IMR-90 (cell line): ENCODE data around the gene MDM2. TPM values are rescaled to one million over a fixed set of nuclear protein-coding genes. Genes with fewer than 3 reads are reported as not detected.

Source experiments
- ATAC-seq: fragments of 200-7000 bp; cut with Tn5 transposase; 2 replicates; pipeline ENCODE4 v1.9.1; 2020; ENCODE audit warnings: low read depth, mild to moderate bottlenecking, moderate library complexity
- BruUV-seq: library from RNA; stranded (reverse); fragments of 400-500 nt; replicated peaks from 2 replicates; lab custom pipeline; 2021; lab: Mats Ljungman, UMichigan
- CTCF ChIA-PET: fragments of 300-600 bp; formaldehyde crosslinking; extraction: SDS; loops from one replicate; lab custom pipeline; 2021; ENCODE audit warnings: antibody characterized with exemption; lab: Yijun Ruan, JAX
- POLR2A ChIA-PET: fragments of 300-600 bp; sonication (Branson Sonifier 250); formaldehyde crosslinking; loops from one replicate; lab custom pipeline; 2022; ENCODE audit warnings: antibody characterized with exemption; ENCODE audit not compliant: unreplicated experiment; lab: Charles Lee
- DNase-seq: peaks from one replicate; pipeline ENCODE4 v3.0.0; 2013
- H2AFZ ChIP-seq: replicated peaks from 2 replicates; pipeline ENCODE3; 2013; ENCODE audit warnings: low read length, mild to moderate bottlenecking; ENCODE audit not compliant: poor library complexity
- H2AK5ac ChIP-seq: 2 replicates; pipeline ENCODE4 v1.6.1; 2013; ENCODE audit warnings: low read depth, low read length, inconsistent platforms
- H2AK9ac ChIP-seq: replicated peaks from 2 replicates; pipeline ENCODE3; 2013; ENCODE audit warnings: mild to moderate bottlenecking, low read depth, low read length, moderate library complexity; ENCODE audit not compliant: poor library complexity
- H2BK120ac ChIP-seq: 2 replicates; pipeline ENCODE4 v1.6.1; 2013; ENCODE audit warnings: low read depth, low read length, inconsistent platforms
- H2BK15ac ChIP-seq: 3 replicates; pipeline ENCODE4 v1.6.1; 2013; ENCODE audit warnings: low read depth, low read length, inconsistent platforms
- H2BK20ac ChIP-seq: 2 replicates; pipeline ENCODE4 v1.6.1; 2013; ENCODE audit warnings: low read depth, mild to moderate bottlenecking, inconsistent platforms, low read length, moderate library complexity
- H2BK5ac ChIP-seq: 2 replicates; pipeline ENCODE4 v1.6.1; 2013; ENCODE audit warnings: mild to moderate bottlenecking, low read depth, low read length, inconsistent platforms; ENCODE audit not compliant: poor library complexity, severe bottlenecking
- H3K14ac ChIP-seq: replicated peaks from 2 replicates; pipeline ENCODE4 v1.6.1; 2013; ENCODE audit warnings: low read depth, low read length, inconsistent platforms
- H3K18ac ChIP-seq: 2 replicates; pipeline ENCODE4 v1.6.1; 2013; ENCODE audit warnings: low read depth, low read length, control low read depth
- H3K23ac ChIP-seq: 2 replicates; pipeline ENCODE4 v1.6.1; 2013; ENCODE audit warnings: low read depth, low read length, inconsistent platforms
- H3K27ac ChIP-seq: 2 replicates; pipeline ENCODE4 v1.5.1; 2013; ENCODE audit warnings: mild to moderate bottlenecking, control low read depth, low read length; ENCODE audit not compliant: insufficient read depth
- H3K27me3 ChIP-seq: 2 replicates; pipeline ENCODE4 v1.6.1; 2013; ENCODE audit warnings: low read length; ENCODE audit not compliant: control insufficient read depth, insufficient read depth
- H3K36me3 ChIP-seq: 2 replicates; pipeline ENCODE4 v1.6.1; 2013; ENCODE audit warnings: low read length, mixed read lengths; ENCODE audit not compliant: control insufficient read depth, insufficient read depth
- H3K4ac ChIP-seq: 2 replicates; pipeline ENCODE4 v1.6.1; 2013; ENCODE audit warnings: low read depth, low read length, inconsistent platforms
- H3K4me1 ChIP-seq: 2 replicates; pipeline ENCODE4 v1.6.1; 2013; ENCODE audit warnings: low read length, mixed read lengths; ENCODE audit not compliant: control insufficient read depth, insufficient read depth
- H3K4me2 ChIP-seq: 2 replicates; pipeline ENCODE4 v1.6.1; 2013; ENCODE audit warnings: low read depth, mild to moderate bottlenecking, control low read depth, low read length, moderate library complexity
- H3K4me3 ChIP-seq: 2 replicates; pipeline ENCODE4 v1.5.1; 2013; ENCODE audit warnings: low read depth, mild to moderate bottlenecking, control low read depth, low read length, moderate library complexity; ENCODE audit not compliant: insufficient read depth
- H3K56ac ChIP-seq: 2 replicates; pipeline ENCODE4 v1.6.1; 2013; ENCODE audit warnings: low read length, inconsistent platforms; ENCODE audit not compliant: insufficient read depth; ENCODE audit errors: extremely low read depth
- H3K79me1 ChIP-seq, 2 experiments: 2 replicates each; pipeline ENCODE4 v1.6.1; 2013; ENCODE audit warnings: low read length in 2 of 2, inconsistent platforms in 1 of 2, low read depth in 1 of 2
- H3K9ac ChIP-seq: 2 replicates; pipeline ENCODE4 v1.6.1; 2013; ENCODE audit warnings: low read depth, low read length, control low read depth
- H3K9me1 ChIP-seq: 2 replicates; pipeline ENCODE4 v1.6.1; 2013; ENCODE audit warnings: low read length, inconsistent platforms; ENCODE audit not compliant: insufficient read depth
- H3K9me3 ChIP-seq: 2 replicates; pipeline ENCODE4 v1.6.1; 2013; ENCODE audit warnings: low read length; ENCODE audit not compliant: control insufficient read depth, insufficient read depth
- H4K20me1 ChIP-seq: 2 replicates; pipeline ENCODE4 v1.6.1; 2013; ENCODE audit warnings: low read length, inconsistent platforms; ENCODE audit not compliant: insufficient read depth
- H4K5ac ChIP-seq: 2 replicates; pipeline ENCODE4 v1.6.1; 2013; ENCODE audit warnings: mild to moderate bottlenecking, low read depth, low read length, control low read depth
- H4K8ac ChIP-seq, 2 experiments: 2 replicates each; pipeline ENCODE4 v1.6.1; 2013; ENCODE audit warnings: low read depth in 2 of 2, low read length in 2 of 2, control low read depth in 1 of 2, inconsistent platforms in 1 of 2
- H4K91ac ChIP-seq: 2 replicates; pipeline ENCODE4 v1.6.1; 2013; ENCODE audit warnings: low read depth, low read length, inconsistent platforms; ENCODE audit not compliant: insufficient read depth
- RCOR1 ChIP-seq: IDR thresholded peaks from 2 replicates; pipeline ENCODE4 v1.6.1; 2012; ENCODE audit warnings: mild to moderate bottlenecking, low read length, improper control_type of control experiment; ENCODE audit not compliant: insufficient replicate concordance
- WGBS, 2 experiments: methylation state at CpG; one replicate each; pipeline versions ENCODE4 v1.1.5 to v1.1.7; 2013; ENCODE audit warnings: missing lambda C conversion rate in 2 of 2; ENCODE audit not compliant: insufficient read length in 1 of 2; ENCODE audit errors: extremely low coverage in 2 of 2; 5-methylcytosine and 5-hydroxymethylcytosine counted together
- dilution Hi-C: fragments of 300-500 bp; cut with HindIII; formaldehyde crosslinking; loops from one replicate; pipeline ENCODE4 v1.14.3; 2018; ENCODE audit warnings: low sequenced_read_pairs; ENCODE audit not compliant: unreplicated experiment
- in situ Hi-C: fragments of 300-500 bp; cut with MboI; formaldehyde crosslinking; loops from 3 replicates; pipeline ENCODE4 v1.14.3; 2019; ENCODE audit warnings: low sequenced_read_pairs, inconsistent platforms, mixed read lengths
- intact Hi-C: fragments of 100-400 bp; cut with micrococcal nuclease; formaldehyde crosslinking; loops from 2 replicates; pipeline ENCODE4 v1.10.0; 2022
- polyA plus RNA-seq, 3 experiments: library from polyadenylated mRNA; depleted of rRNA; stranded (reverse); fragments of >200 nt; gene quantifications; 2 replicates each; pipeline ENCODE4 v1.2.3, GENCODE V29; 2012; ENCODE audit warnings: low replicate concordance in 1 of 3
- total RNA-seq: library from RNA; depleted of rRNA; stranded (reverse); fragments of >200 nt; gene quantifications from 2 replicates; pipeline ENCODE4 v1.2.3, GENCODE V29; 2012

MDM2 gene
- total and polyA plus RNA-seq, 2 of the 4 experiments (the other 2 are of a cell fraction): 21.9 to 196 TPM

DNA sequence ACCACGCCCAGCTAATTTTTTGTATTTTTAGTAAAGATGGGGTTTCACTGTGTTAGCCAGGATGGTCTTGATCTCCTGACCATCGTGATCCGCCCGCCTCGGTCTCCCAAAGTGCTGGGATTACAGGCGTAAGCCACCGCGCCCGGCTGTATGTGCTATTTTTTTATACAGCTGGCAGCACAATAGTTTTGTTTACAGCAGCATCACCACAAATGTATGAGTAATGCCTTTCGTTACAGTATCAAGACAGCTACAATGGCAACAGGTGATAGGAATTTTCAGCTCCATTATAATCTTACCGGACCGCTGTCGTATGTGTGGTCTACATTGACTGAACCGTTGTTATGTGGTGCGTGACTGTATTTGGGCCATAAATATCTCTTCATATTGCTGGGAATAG, 11.6 kb upstream of the MDM2 start:
- no peak overlapping the region for H4K8ac ChIP-seq
- no peak overlapping the region for H3K27ac ChIP-seq

More for the DNA sequence above, 11.6 kb upstream of the MDM2 start:
- H2BK120ac ChIP-seq: no peak overlapping the region
- H3K4me3 ChIP-seq: no peak overlapping the region
- H2AK5ac ChIP-seq: peak overlapping the region; percentile 81; the same call in 1 of the 2 replicates
- H4K20me1 ChIP-seq: no peaks in the 10 kb centered on the region
- H3K36me3 ChIP-seq: no peaks in the 10 kb centered on the region
- H3K9ac ChIP-seq: no peak overlapping the region
- H3K56ac ChIP-seq: no peak overlapping the region
- H4K5ac ChIP-seq: no peak overlapping the region
- intact Hi-C loops (no loop called here), in situ Hi-C loops (no loop called here), dilution Hi-C loops (no loop called here)
- no peaks in the 10 kb centered on the region for H3K9me3 ChIP-seq
- H3K4me1 ChIP-seq: no peaks in the 10 kb centered on the region; the same call in 1 of the 2 replicates
- no peak overlapping the region for H4K91ac ChIP-seq
- no peak overlapping the region for H3K4ac ChIP-seq
- ATAC-seq (no peak), DNase-seq (no peak)
- H3K27me3 ChIP-seq: no peaks in the 10 kb centered on the region
- WGBS, 2 experiments: 100% methylated on average over 3 of the region's 15 CpGs; no CpG with 5 or more reads in 1 of the 2 experiments
- no peak overlapping the region for H3K18ac ChIP-seq
- H3K14ac ChIP-seq: no peak overlapping the region
- H2AK9ac ChIP-seq: no peak overlapping the region
- no peak for TF ChIP-seq RCOR1
- H2BK20ac ChIP-seq: no peak overlapping the region
- no peak overlapping the region for H2BK15ac ChIP-seq
- CTCF ChIA-PET: no interaction called here
- H3K23ac ChIP-seq: no peak overlapping the region
- H2BK5ac ChIP-seq: no peak overlapping the region
- no peak overlapping the region for H2AFZ ChIP-seq
- peaks cover 9% of the 10 kb centered on the region; the same call in 1 of the 2 replicates for H3K9me1 ChIP-seq
- H3K79me1 ChIP-seq: no peaks in the 10 kb centered on the region
- POLR2A ChIA-PET: no interaction called here
- BruUV-seq: no TSS peak
- no peak overlapping the region for H3K4me2 ChIP-seq
